ENCODE results near the gene HOMEZ.
A peak's percentile ranks its signal among the peaks of the same experiment; 100 is the strongest.
"Not testable (repeated sequence)": the region's sequence is repeated elsewhere in the genome, so short reads cannot be mapped to it uniquely, and the experiment has no call there.

The HOMEZ gene

GRCh38 chr14:23245282-23245681 lies 40.6 kb downstream of the HOMEZ start:
- no peak for DNase-seq (ENCODE audit: low read depth)
- H3K4me3 ChIP-seq (ENCODE audit: low read depth, low read length): no peak overlapping the region
- no peak for TF ChIP-seq CTCF (IDR thresholded peaks at IDR 0.05; ENCODE audit: control insufficient read depth, extremely low read depth, insufficient read depth)

GRCh38 chr14:23243066-23243465 lies 42.9 kb downstream of the HOMEZ start:
- TF ChIP-seq CTCF (IDR thresholded peaks at IDR 0.05; ENCODE audit: control insufficient read depth, extremely low read depth, insufficient read depth): no peak
- no peak for DNase-seq (ENCODE audit: low read depth)
- H3K4me3 ChIP-seq (ENCODE audit: low read depth, low read length): no peak overlapping the region

- DNase-seq (ENCODE audit: low read depth): no peak
- no peak overlapping the region for H3K4me3 ChIP-seq (ENCODE audit: low read depth, low read length)
- no peak for TF ChIP-seq CTCF (IDR thresholded peaks at IDR 0.05; ENCODE audit: control insufficient read depth, extremely low read depth, insufficient read depth)
Measured at GRCh38 chr14:23242076-23242475, 43.9 kb downstream of the HOMEZ start.

- not testable (repeated sequence) for DNase-seq (ENCODE audit: low read depth); H3K4me3 ChIP-seq (ENCODE audit: low read depth, low read length)
Measured at GRCh38 chr14:23241061-23241715, 44.7 kb downstream of the HOMEZ start.

- no peak overlapping the region for H3K4me3 ChIP-seq (ENCODE audit: low read depth, low read length)
- TF ChIP-seq CTCF (IDR thresholded peaks at IDR 0.05; ENCODE audit: control insufficient read depth, extremely low read depth, insufficient read depth): no peak
Measured at GRCh38 chr14:23240661-23241060, 45.3 kb downstream of the HOMEZ start.

GRCh38 chr14:23237772-23238594 lies 47.9 kb downstream of the HOMEZ start, which contains the start of gene RNF212B:
TSS of gene RNF212B (plus strand) at chr14:23237936. CDS start at chr14:23240346, 2,410 bp downstream.
- TF ChIP-seq CTCF (IDR thresholded peaks at IDR 0.05; ENCODE audit: control insufficient read depth, extremely low read depth, insufficient read depth): no peak
- peak; percentile 68 for DNase-seq (ENCODE audit: low read depth)
- H3K4me3 ChIP-seq (ENCODE audit: low read depth, low read length): peak within 1 kb of the TSS; percentile 31

More at GRCh38 chr14:23240661-23241060, 45.3 kb downstream of the HOMEZ start:
- no peak for DNase-seq (ENCODE audit: low read depth)

GRCh38 chr14:23232241-23232808 lies 53.6 kb downstream of the HOMEZ start:
- H3K4me3 ChIP-seq (ENCODE audit: low read depth, low read length): not testable (repeated sequence)

More at GRCh38 chr14:23232241-23232808, 53.6 kb downstream of the HOMEZ start:
- not testable (repeated sequence) for DNase-seq (ENCODE audit: low read depth)
